SU-DHL-6 (cell line): ENCODE data around the gene IGSF21.

Source experiments
- EZH2phosphoT487 ChIP-seq: fragments of 200-600 bp; sonication (generic), shearing (Covaris generic); conservative IDR thresholded peaks from 2 replicates; pipeline ENCODE4 v1.6.1; 2018; ENCODE audit warnings: mild to moderate bottlenecking, antibody characterized with exemption, low read length, moderate library complexity, mixed read lengths
- TF ChIP-seq, protein P1 (sequence below): fragments of 200-600 bp; sonication (generic); IDR thresholded peaks from one replicate; pipeline ENCODE4 v1.5.1; 2017; ENCODE audit warnings: antibody characterized with exemption, mild to moderate bottlenecking, low read length, moderate library complexity; ENCODE audit not compliant: insufficient read depth, poor library complexity, severe bottlenecking

DNA sequence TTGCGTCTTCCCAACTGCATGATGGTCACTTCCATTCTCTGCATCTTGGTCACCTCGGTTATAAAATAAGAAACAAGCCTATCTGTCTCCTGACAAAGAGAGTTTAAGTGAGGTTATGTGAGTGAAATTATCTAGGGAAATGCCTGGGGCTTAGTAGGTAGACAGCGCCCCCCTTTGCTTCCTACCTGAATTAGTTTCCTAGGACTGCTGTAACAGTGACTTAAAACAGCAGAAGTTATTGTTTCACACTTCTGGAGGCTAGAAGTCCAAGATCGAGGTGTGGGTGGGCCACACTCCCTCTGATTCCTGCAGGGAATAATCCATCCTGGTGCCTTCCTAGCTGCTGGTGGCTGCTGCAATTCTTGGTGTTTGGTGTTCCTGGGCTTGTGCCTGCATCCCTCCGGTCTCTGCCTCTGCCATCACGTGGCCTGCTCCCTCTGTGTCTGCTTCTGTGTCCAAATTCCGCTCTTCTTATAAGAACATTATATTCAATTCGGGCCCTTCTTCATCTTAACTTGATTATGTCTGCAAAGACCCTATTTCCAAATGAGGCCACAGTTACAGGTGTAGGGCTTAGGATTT is 92.6 kb downstream of the IGSF21 start:
- TF ChIP-seq, protein P1, sequence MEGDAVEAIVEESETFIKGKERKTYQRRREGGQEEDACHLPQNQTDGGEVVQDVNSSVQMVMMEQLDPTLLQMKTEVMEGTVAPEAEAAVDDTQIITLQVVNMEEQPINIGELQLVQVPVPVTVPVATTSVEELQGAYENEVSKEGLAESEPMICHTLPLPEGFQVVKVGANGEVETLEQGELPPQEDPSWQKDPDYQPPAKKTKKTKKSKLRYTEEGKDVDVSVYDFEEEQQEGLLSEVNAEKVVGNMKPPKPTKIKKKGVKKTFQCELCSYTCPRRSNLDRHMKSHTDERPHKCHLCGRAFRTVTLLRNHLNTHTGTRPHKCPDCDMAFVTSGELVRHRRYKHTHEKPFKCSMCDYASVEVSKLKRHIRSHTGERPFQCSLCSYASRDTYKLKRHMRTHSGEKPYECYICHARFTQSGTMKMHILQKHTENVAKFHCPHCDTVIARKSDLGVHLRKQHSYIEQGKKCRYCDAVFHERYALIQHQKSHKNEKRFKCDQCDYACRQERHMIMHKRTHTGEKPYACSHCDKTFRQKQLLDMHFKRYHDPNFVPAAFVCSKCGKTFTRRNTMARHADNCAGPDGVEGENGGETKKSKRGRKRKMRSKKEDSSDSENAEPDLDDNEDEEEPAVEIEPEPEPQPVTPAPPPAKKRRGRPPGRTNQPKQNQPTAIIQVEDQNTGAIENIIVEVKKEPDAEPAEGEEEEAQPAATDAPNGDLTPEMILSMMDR, result no peak
- TF ChIP-seq EZH2phosphoT487, result no peak
